SK-N-SH treated with all-trans-retinoic acid at 6 μM for 48 hours (cell line): Measurements from ENCODE around the gene PMPCB.
"Not testable (repeated sequence)": the region's sequence is repeated elsewhere in the genome, so short reads cannot be mapped to it uniquely, and the experiment has no call there.

ENCODE experiments used
- ARNTL ChIP-seq: fragments of 450-650 bp; formaldehyde crosslinking; IDR thresholded peaks from 2 replicates; pipeline ENCODE4 v1.5.0; 2020; ENCODE audit warnings: low read depth, mild to moderate bottlenecking, moderate library complexity, borderline replicate concordance
- ESRRG ChIP-seq: fragments of 250-450 bp; sonication (Bioruptor Pico); IDR thresholded peaks from 2 replicates; pipeline ENCODE4 v1.6.1; 2021; ENCODE audit warnings: mild to moderate bottlenecking
- OSR1 ChIP-seq: fragments of 250-450 bp; sonication (Bioruptor Pico); IDR thresholded peaks from 2 replicates; pipeline ENCODE4 v1.8.0; 2022; ENCODE audit warnings: moderate library complexity, mild to moderate bottlenecking, inconsistent platforms
- PPARA ChIP-seq: fragments of 250-450 bp; sonication (Bioruptor Pico); IDR thresholded peaks from 2 replicates; pipeline ENCODE4 v1.5.0; 2020; ENCODE audit warnings: mild to moderate bottlenecking, borderline replicate concordance
- RARB ChIP-seq: fragments of 250-450 bp; sonication (Bioruptor Pico); IDR thresholded peaks from 2 replicates; pipeline ENCODE4 v1.8.0; 2021; ENCODE audit warnings: mild to moderate bottlenecking, moderate library complexity
- TOX ChIP-seq: fragments of 250-450 bp; sonication (Bioruptor Pico); IDR thresholded peaks from 2 replicates; pipeline ENCODE4 v1.8.0; 2021; ENCODE audit warnings: mild to moderate bottlenecking, moderate library complexity, borderline replicate concordance
- ZFP3 ChIP-seq: fragments of 250-450 bp; sonication (Bioruptor Pico); IDR thresholded peaks from 2 replicates; pipeline ENCODE4 v1.5.0; 2020; ENCODE audit warnings: mild to moderate bottlenecking, moderate library complexity
- ZFP30 ChIP-seq: fragments of 450-650 bp; formaldehyde crosslinking; IDR thresholded peaks from 2 replicates; pipeline ENCODE4 v1.5.0; 2022; ENCODE audit warnings: mild to moderate bottlenecking, moderate library complexity
- ZNF70 ChIP-seq: fragments of 450-650 bp; formaldehyde crosslinking; IDR thresholded peaks from 2 replicates; pipeline ENCODE4 v1.5.0; 2020; ENCODE audit warnings: mild to moderate bottlenecking, moderate library complexity
- TF ChIP-seq, protein P1 (sequence below): fragments of 250-450 bp; sonication (Bioruptor Pico); IDR thresholded peaks from 2 replicates; pipeline ENCODE4 v1.5.1; 2020; ENCODE audit warnings: low read depth, mild to moderate bottlenecking, moderate library complexity
- TF ChIP-seq, protein P2 (sequence below): fragments of 250-450 bp; sonication (Bioruptor Pico); IDR thresholded peaks from 2 replicates; pipeline ENCODE4 v1.5.1; 2021; ENCODE audit warnings: mild to moderate bottlenecking, moderate library complexity
- TF ChIP-seq, protein P3 (sequence below): fragments of 250-450 bp; sonication (Bioruptor Pico); IDR thresholded peaks from 2 replicates; pipeline ENCODE4 v1.5.0; 2020; ENCODE audit warnings: mild to moderate bottlenecking, moderate library complexity
- TF ChIP-seq, protein P4 (sequence below): fragments of 250-450 bp; sonication (Bioruptor Pico); IDR thresholded peaks from 2 replicates; pipeline ENCODE4 v1.8.0; 2020; ENCODE audit warnings: mild to moderate bottlenecking, moderate library complexity, borderline replicate concordance

DNA sequence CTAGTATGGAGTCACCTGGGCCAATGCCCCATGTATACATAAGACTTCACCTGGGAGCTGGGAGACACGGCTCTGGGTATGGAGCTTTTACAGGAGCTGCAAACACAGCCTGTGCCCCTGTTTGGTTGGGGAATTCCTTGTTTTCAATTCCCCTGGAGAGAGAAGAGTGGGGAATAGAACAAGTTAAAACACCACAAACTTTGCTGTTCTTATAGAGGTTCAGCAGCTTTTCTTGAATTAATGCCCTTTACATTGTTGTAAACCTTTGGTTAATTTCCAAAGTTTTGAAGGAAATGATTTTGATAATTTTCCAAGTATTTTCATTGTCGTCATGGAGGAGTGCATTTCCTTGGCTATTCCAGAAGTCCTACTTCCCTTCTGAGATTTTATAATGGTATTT is 19.0 kb upstream of the PMPCB start:
- TF ChIP-seq, protein P1, sequence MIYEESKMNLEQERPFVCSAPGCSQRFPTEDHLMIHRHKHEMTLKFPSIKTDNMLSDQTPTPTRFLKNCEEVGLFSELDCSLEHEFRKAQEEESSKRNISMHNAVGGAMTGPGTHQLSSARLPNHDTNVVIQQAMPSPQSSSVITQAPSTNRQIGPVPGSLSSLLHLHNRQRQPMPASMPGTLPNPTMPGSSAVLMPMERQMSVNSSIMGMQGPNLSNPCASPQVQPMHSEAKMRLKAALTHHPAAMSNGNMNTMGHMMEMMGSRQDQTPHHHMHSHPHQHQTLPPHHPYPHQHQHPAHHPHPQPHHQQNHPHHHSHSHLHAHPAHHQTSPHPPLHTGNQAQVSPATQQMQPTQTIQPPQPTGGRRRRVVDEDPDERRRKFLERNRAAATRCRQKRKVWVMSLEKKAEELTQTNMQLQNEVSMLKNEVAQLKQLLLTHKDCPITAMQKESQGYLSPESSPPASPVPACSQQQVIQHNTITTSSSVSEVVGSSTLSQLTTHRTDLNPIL (CRISPR knock-in tag), result not testable (repeated sequence)
- not testable (repeated sequence) for TF ChIP-seq PPARA, ZNF70, ZFP30, RARB, ARNTL, ZFP3, OSR1, ESRRG, TOX (CRISPR knock-in tag)
- TF ChIP-seq, protein P2, sequence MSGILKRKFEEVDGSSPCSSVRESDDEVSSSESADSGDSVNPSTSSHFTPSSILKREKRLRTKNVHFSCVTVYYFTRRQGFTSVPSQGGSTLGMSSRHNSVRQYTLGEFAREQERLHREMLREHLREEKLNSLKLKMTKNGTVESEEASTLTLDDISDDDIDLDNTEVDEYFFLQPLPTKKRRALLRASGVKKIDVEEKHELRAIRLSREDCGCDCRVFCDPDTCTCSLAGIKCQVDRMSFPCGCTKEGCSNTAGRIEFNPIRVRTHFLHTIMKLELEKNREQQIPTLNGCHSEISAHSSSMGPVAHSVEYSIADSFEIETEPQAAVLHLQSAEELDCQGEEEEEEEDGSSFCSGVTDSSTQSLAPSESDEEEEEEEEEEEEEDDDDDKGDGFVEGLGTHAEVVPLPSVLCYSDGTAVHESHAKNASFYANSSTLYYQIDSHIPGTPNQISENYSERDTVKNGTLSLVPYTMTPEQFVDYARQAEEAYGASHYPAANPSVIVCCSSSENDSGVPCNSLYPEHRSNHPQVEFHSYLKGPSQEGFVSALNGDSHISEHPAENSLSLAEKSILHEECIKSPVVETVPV (CRISPR knock-in tag), result not testable (repeated sequence)
- TF ChIP-seq, protein P3, sequence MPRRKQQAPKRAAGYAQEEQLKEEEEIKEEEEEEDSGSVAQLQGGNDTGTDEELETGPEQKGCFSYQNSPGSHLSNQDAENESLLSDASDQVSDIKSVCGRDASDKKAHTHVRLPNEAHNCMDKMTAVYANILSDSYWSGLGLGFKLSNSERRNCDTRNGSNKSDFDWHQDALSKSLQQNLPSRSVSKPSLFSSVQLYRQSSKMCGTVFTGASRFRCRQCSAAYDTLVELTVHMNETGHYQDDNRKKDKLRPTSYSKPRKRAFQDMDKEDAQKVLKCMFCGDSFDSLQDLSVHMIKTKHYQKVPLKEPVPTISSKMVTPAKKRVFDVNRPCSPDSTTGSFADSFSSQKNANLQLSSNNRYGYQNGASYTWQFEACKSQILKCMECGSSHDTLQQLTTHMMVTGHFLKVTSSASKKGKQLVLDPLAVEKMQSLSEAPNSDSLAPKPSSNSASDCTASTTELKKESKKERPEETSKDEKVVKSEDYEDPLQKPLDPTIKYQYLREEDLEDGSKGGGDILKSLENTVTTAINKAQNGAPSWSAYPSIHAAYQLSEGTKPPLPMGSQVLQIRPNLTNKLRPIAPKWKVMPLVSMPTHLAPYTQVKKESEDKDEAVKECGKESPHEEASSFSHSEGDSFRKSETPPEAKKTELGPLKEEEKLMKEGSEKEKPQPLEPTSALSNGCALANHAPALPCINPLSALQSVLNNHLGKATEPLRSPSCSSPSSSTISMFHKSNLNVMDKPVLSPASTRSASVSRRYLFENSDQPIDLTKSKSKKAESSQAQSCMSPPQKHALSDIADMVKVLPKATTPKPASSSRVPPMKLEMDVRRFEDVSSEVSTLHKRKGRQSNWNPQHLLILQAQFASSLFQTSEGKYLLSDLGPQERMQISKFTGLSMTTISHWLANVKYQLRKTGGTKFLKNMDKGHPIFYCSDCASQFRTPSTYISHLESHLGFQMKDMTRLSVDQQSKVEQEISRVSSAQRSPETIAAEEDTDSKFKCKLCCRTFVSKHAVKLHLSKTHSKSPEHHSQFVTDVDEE (CRISPR knock-in tag), result not testable (repeated sequence)
- TF ChIP-seq, protein P4, sequence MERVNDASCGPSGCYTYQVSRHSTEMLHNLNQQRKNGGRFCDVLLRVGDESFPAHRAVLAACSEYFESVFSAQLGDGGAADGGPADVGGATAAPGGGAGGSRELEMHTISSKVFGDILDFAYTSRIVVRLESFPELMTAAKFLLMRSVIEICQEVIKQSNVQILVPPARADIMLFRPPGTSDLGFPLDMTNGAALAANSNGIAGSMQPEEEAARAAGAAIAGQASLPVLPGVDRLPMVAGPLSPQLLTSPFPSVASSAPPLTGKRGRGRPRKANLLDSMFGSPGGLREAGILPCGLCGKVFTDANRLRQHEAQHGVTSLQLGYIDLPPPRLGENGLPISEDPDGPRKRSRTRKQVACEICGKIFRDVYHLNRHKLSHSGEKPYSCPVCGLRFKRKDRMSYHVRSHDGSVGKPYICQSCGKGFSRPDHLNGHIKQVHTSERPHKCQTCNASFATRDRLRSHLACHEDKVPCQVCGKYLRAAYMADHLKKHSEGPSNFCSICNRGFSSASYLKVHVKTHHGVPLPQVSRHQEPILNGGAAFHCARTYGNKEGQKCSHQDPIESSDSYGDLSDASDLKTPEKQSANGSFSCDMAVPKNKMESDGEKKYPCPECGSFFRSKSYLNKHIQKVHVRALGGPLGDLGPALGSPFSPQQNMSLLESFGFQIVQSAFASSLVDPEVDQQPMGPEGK (CRISPR knock-in tag), result not testable (repeated sequence)
